Common myeloid progenitor, CD34-positive (primary cell): Measurements from ENCODE around the gene PCK2.

Source experiments
- CTCF ChIA-PET: fragments of 350-600 bp; sonication (Branson Sonifier 250); formaldehyde crosslinking; loops from one replicate; lab custom pipeline; 2021; ENCODE audit warnings: antibody characterized with exemption; lab: Charles Lee
- POLR2A ChIA-PET: fragments of 350-600 bp; sonication (Branson Sonifier 250); formaldehyde crosslinking; loops from one replicate; lab custom pipeline; 2021; ENCODE audit warnings: antibody characterized with exemption; lab: Charles Lee
- DNase-seq, 3 donors: peaks; one replicate each; pipeline versions ENCODE4 v3.0.0 to v3.0.0-alpha.2; 2013
- H3K27ac ChIP-seq, 2 experiments: 1 replicate in 1 of 2; 2 replicates in 1 of 2; pipeline ENCODE4 v1.7.0; 2013; ENCODE audit warnings: inconsistent platforms in 2 of 2, low read length in 2 of 2, mild to moderate bottlenecking in 2 of 2, low read depth in 1 of 2, moderate library complexity in 1 of 2; ENCODE audit not compliant: severe bottlenecking in 2 of 2, insufficient read depth in 1 of 2, poor library complexity in 1 of 2
- H3K27me3 ChIP-seq, 5 experiments: replicated peaks in 2 of 5; 1 replicate in 3 of 5; 2 replicates in 2 of 5; pipeline versions ENCODE4 v1.6.1 to v1.7.0; 2013; ENCODE audit warnings: low read length in 4 of 5, mild to moderate bottlenecking in 2 of 5, moderate library complexity in 2 of 5, inconsistent platforms in 1 of 5; ENCODE audit not compliant: insufficient read depth in 5 of 5, control insufficient read depth in 4 of 5
- H3K36me3 ChIP-seq, 4 experiments: 1 replicate in 2 of 4; 2 replicates in 2 of 4; pipeline versions ENCODE4 v1.6.1 to v1.7.0; 2013; ENCODE audit warnings: low read length in 3 of 4, control low read depth in 1 of 4, mild to moderate bottlenecking in 1 of 4; ENCODE audit not compliant: control insufficient read depth in 4 of 4, insufficient read depth in 4 of 4
- H3K4me1 ChIP-seq, 4 experiments: 1 replicate in 3 of 4; 2 replicates in 1 of 4; pipeline versions ENCODE4 v1.6.1 to v1.7.1; 2013; ENCODE audit warnings: low read length in 3 of 4, mild to moderate bottlenecking in 3 of 4, control low read depth in 1 of 4, inconsistent platforms in 1 of 4, moderate library complexity in 1 of 4; ENCODE audit not compliant: control insufficient read depth in 4 of 4, insufficient read depth in 4 of 4; ENCODE audit errors: control extremely low read depth in 1 of 4
- H3K4me3 ChIP-seq, 7 experiments: 1 replicate in 4 of 7; 2 replicates in 3 of 7; pipeline versions ENCODE4 v1.5.1 to v1.7.0; 2013; ENCODE audit warnings: mild to moderate bottlenecking in 7 of 7, low read length in 6 of 7, moderate library complexity in 6 of 7, inconsistent platforms in 2 of 7, low read depth in 2 of 7, control low read depth in 1 of 7; ENCODE audit not compliant: insufficient read depth in 4 of 7, control insufficient read depth in 1 of 7; ENCODE audit errors: extremely low read depth in 1 of 7
- H3K9me3 ChIP-seq, 5 experiments: 1 replicate in 4 of 5; 2 replicates in 1 of 5; pipeline versions ENCODE4 v1.6.1 to v1.7.1; 2013; ENCODE audit warnings: low read length in 4 of 5, mild to moderate bottlenecking in 2 of 5, inconsistent platforms in 1 of 5, low read depth in 1 of 5, moderate library complexity in 1 of 5; ENCODE audit not compliant: control insufficient read depth in 4 of 5, insufficient read depth in 2 of 5; ENCODE audit errors: control extremely low read depth in 1 of 5
- WGBS: methylation state at CpG from one replicate; pipeline ENCODE4 v1.1.5; 2013; ENCODE audit not compliant: insufficient coverage; 5-methylcytosine and 5-hydroxymethylcytosine counted together

The PCK2 gene

GRCh38 chr14:24052656-24053547, 41.2 kb upstream of the PCK2 start:
- CTCF ChIA-PET = interaction anchor here (1.2 to 12.7 kb wide), 8 partner anchors 8 to 56 kb away, joined by 3 to 188 read pairs (median 7); partner anchors contain the start of genes CPNE6 and PCK2
- H3K4me1 ChIP-seq = peaks cover 0 to 20% (median 17%) of the 10 kb centered on the region in 4 experiments
- no peak overlapping the region for H3K27ac ChIP-seq
- no peaks in the 10 kb centered on the region for H3K9me3 ChIP-seq
- POLR2A ChIA-PET = no interaction called here
- DNase-seq = no peak
- WGBS = 78% methylated on average over 7 of the region's 20 CpGs
- H3K27me3 ChIP-seq = peaks cover 0 to 15% (median 9%) of the 10 kb centered on the region in 5 experiments
- H3K4me3 ChIP-seq = peak overlapping the region in 4 of 7 experiments; percentile 17 to 86 (median 78)
- H3K36me3 ChIP-seq = no peaks in the 10 kb centered on the region

- Histone ChIP-seq H3K27ac (no peak overlapping the region), H3K4me3 (no peak overlapping the region), H3K9me3 (no peaks in the 10 kb centered on the region), H3K4me1 (peaks cover 0 to 19% (median 17%) of the 10 kb centered on the region in 4 experiments), H3K36me3 (no peaks in the 10 kb centered on the region), H3K27me3 (peaks cover 0 to 15% (median 9%) of the 10 kb centered on the region in 5 experiments)
- no peak for DNase-seq
- CTCF ChIA-PET = interaction anchor here (0.9 to 12.7 kb wide), 7 partner anchors 13 to 108 kb away, joined by 3 to 188 read pairs (median 5); partner anchors contain the start of genes CPNE6, IRF9 and PCK2
- POLR2A ChIA-PET = no interaction called here
- WGBS = 98% methylated on average over 6 of the region's 10 CpGs
These were observed 40.4 kb upstream of the PCK2 start for GRCh38 chr14:24053548-24054323.

- ChIA-PET POLR2A (no interaction called here), CTCF (interaction anchor here (0.9 to 12.7 kb wide), 7 partner anchors 12 to 107 kb away, joined by 3 to 188 read pairs (median 5); partner anchors contain the start of genes CPNE6, IRF9 and PCK2)
- H3K4me1 ChIP-seq = peaks cover 0 to 16% (median 16%) of the 10 kb centered on the region in 4 experiments
- no peak for DNase-seq
- H3K27ac ChIP-seq = no peak overlapping the region
- H3K4me3 ChIP-seq = no peak overlapping the region
- WGBS = 92% methylated on average over 6 of the region's 6 CpGs
- H3K27me3 ChIP-seq = peaks cover 0 to 15% (median 9%) of the 10 kb centered on the region in 5 experiments
- H3K36me3 ChIP-seq = no peaks in the 10 kb centered on the region
- no peaks in the 10 kb centered on the region for H3K9me3 ChIP-seq
These were observed 39.8 kb upstream of the PCK2 start for GRCh38 chr14:24054324-24054641.

- Histone ChIP-seq H3K9me3 (no peaks in the 10 kb centered on the region), H3K4me1 (peaks cover 0 to 16% (median 16%) of the 10 kb centered on the region in 4 experiments), H3K27ac (no peak overlapping the region), H3K27me3 (peaks cover 0 to 15% (median 9%) of the 10 kb centered on the region in 5 experiments), H3K36me3 (no peaks in the 10 kb centered on the region), H3K4me3 (no peak overlapping the region)
- ChIA-PET CTCF (interaction anchor here (0.6 to 12.7 kb wide), 7 partner anchors 11 to 107 kb away, joined by 3 to 188 read pairs (median 5); partner anchors contain the start of genes CPNE6, IRF9 and PCK2), POLR2A (no interaction called here)
- WGBS = 88% methylated on average over 5 of the region's 9 CpGs
- DNase-seq = no peak
These were observed 39.5 kb upstream of the PCK2 start for GRCh38 chr14:24054646-24055045.

- H3K27me3 ChIP-seq = peaks cover 0 to 15% (median 9%) of the 10 kb centered on the region in 5 experiments
- 97% methylated on average over 7 of the region's 10 CpGs for WGBS
- H3K27ac ChIP-seq = no peak overlapping the region
- H3K36me3 ChIP-seq = no peaks in the 10 kb centered on the region
- H3K4me3 ChIP-seq = no peak overlapping the region
- no peaks in the 10 kb centered on the region for H3K9me3 ChIP-seq
- no peak for DNase-seq
- POLR2A ChIA-PET = interaction anchor here (1.4 kb wide), 1 partner anchor 24 kb away, joined by 7 read pairs; no protein-coding TSS in a partner anchor
- CTCF ChIA-PET = interaction anchor here (0.7 to 12.7 kb wide), 11 partner anchors 12 to 105 kb away, joined by 3 to 188 read pairs (median 11); partner anchors contain the start of genes CPNE6, EMC9, IRF9 and PCK2
- H3K4me1 ChIP-seq = peaks cover 0 to 16% (median 15%) of the 10 kb centered on the region in 4 experiments
These were observed 37.9 kb upstream of the PCK2 start for GRCh38 chr14:24055971-24056799.

- Histone ChIP-seq H3K27me3 (peaks cover 0 to 14% (median 9%) of the 10 kb centered on the region in 5 experiments), H3K9me3 (no peaks in the 10 kb centered on the region), H3K27ac (no peak overlapping the region), H3K4me3 (no peak overlapping the region), H3K36me3 (no peaks in the 10 kb centered on the region), H3K4me1 (peaks cover 0 to 10% (median 10%) of the 10 kb centered on the region in 4 experiments)
- ChIA-PET CTCF (interaction anchor here (0.7 to 12.7 kb wide), 15 partner anchors 10 to 106 kb away, joined by 3 to 188 read pairs (median 11); partner anchors contain the start of genes CPNE6, EMC9, IRF9 and PCK2), POLR2A (interaction anchor here (1.4 kb wide), 1 partner anchor 23 kb away, joined by 7 read pairs; no protein-coding TSS in a partner anchor)
- no peak for DNase-seq
- WGBS = 91% methylated on average over 7 of the region's 8 CpGs
These were observed 37.3 kb upstream of the PCK2 start for GRCh38 chr14:24056800-24057184.
